K562 (cell line): ENCODE results near the gene MED15. TPM values are rescaled to one million over a fixed set of nuclear protein-coding genes. Genes with fewer than 3 reads are reported as not detected.

ENCODE experiments used
- ATAC-seq: fragments of 200-7000 bp; cut with Tn5 transposase; 3 replicates; pipeline ENCODE4 v1.9.1; 2020; ENCODE audit warnings: moderate library complexity
- BruUV-seq: library from RNA; stranded (reverse); fragments of 400-500 nt; replicated peaks from 2 replicates; lab custom pipeline; 2021; lab: Mats Ljungman, UMichigan
- CTCF ChIA-PET: fragments of 300-600 bp; formaldehyde crosslinking; extraction: SDS; loops from one replicate; lab custom pipeline; 2021; ENCODE audit warnings: low intra/inter-chr PET ratio; lab: Yijun Ruan, JAX
- POLR2A ChIA-PET: fragments of 300-600, 350-650 bp; sonication (Branson Sonifier 250); formaldehyde crosslinking; extraction: SDS; loops from one replicate; lab custom pipeline; 2021; ENCODE audit warnings: antibody characterized with exemption, inconsistent platforms; lab: Yijun Ruan, JAX
- DNase-seq, 4 experiments: peaks; one replicate each; pipeline versions ENCODE4 v3.0.0 to v3.0.0-alpha.2; 2011 to 2018; ENCODE audit warnings: low spot score in 3 of 4, mixed read lengths in 3 of 4; ENCODE audit errors: extremely low read depth in 1 of 4
- FAIRE-seq: peaks from 2 replicates; lab custom pipeline; 2011; peaks lifted over from hg19 to GRCh38; lab: Jason Lieb, UNC
- H2AFZ ChIP-seq: 2 replicates; pipeline ENCODE4 v1.6.0; 2011; ENCODE audit warnings: low read depth, low read length, control low read depth, inconsistent platforms
- H3K27ac ChIP-seq: fragments of 200-600 bp; 3 replicates; pipeline ENCODE4 v1.8.0; 2011; ENCODE audit warnings: low read depth, mild to moderate bottlenecking, control low read depth, inconsistent platforms, low read length, moderate library complexity, mixed read lengths; ENCODE audit errors: extremely low read depth
- H3K27me3 ChIP-seq, 2 experiments: fragments of 300-600 bp in 1 of 2; 2 replicates in 1 of 2; 3 replicates in 1 of 2; pipeline versions ENCODE4 v1.6.0 to v1.8.0; 2011; ENCODE audit warnings: inconsistent platforms in 2 of 2, low read length in 2 of 2, mild to moderate bottlenecking in 1 of 2, mixed read lengths in 1 of 2, moderate library complexity in 1 of 2; ENCODE audit not compliant: control insufficient read depth in 2 of 2, insufficient read depth in 2 of 2
- H3K36me3 ChIP-seq: fragments of 300-600 bp; 3 replicates; pipeline ENCODE4 v1.8.0; 2011; ENCODE audit warnings: mild to moderate bottlenecking, low read length, inconsistent platforms; ENCODE audit not compliant: control insufficient read depth, insufficient read depth
- H3K4me1 ChIP-seq, 2 experiments: fragments of 200-600 bp in 1 of 2; replicated peaks in 1 of 2; 2 replicates in 1 of 2; 3 replicates in 1 of 2; pipeline versions ENCODE4 v1.5.1 to v1.8.0; 2011; ENCODE audit warnings: inconsistent platforms in 2 of 2, low read length in 2 of 2, mild to moderate bottlenecking in 1 of 2, mixed read lengths in 1 of 2, moderate library complexity in 1 of 2; ENCODE audit not compliant: control insufficient read depth in 2 of 2, insufficient read depth in 2 of 2
- H3K4me2 ChIP-seq: 2 replicates; pipeline ENCODE4 v1.6.1; 2011; ENCODE audit warnings: low read length, control low read depth, inconsistent platforms, mixed read lengths; ENCODE audit not compliant: insufficient read depth
- H3K4me3 ChIP-seq: fragments of 200-600 bp; sonication (generic), shearing (Covaris generic); 2 replicates; pipeline ENCODE4 v1.5.1; 2016; ENCODE audit warnings: control low read depth, inconsistent platforms
- H3K79me2 ChIP-seq: fragments of 200-600 bp; 3 replicates; pipeline ENCODE4 v1.8.0; 2011; ENCODE audit warnings: low read length, inconsistent platforms; ENCODE audit not compliant: control insufficient read depth, insufficient read depth
- H3K9ac ChIP-seq, 2 experiments: 2 replicates each; pipeline versions ENCODE4 v1.6.0 to v1.6.1; 2011; ENCODE audit warnings: low read depth in 2 of 2, low read length in 2 of 2, control low read depth in 1 of 2, inconsistent platforms in 1 of 2, mild to moderate bottlenecking in 1 of 2, mixed read lengths in 1 of 2; ENCODE audit not compliant: insufficient read depth in 1 of 2
- H3K9me1 ChIP-seq: one replicate; pipeline ENCODE4 v1.6.0; 2011; ENCODE audit warnings: inconsistent platforms, mild to moderate bottlenecking, low read length, moderate library complexity; ENCODE audit not compliant: control insufficient read depth, insufficient read depth
- H3K9me3 ChIP-seq: replicated peaks from 2 replicates; pipeline ENCODE4 v1.5.1; 2011; ENCODE audit warnings: low read depth, low read length, inconsistent platforms; ENCODE audit not compliant: control insufficient read depth, insufficient read depth
- H4K20me1 ChIP-seq: replicated peaks from 2 replicates; pipeline ENCODE4 v1.6.1; 2011; ENCODE audit warnings: low read length, inconsistent platforms, mixed read lengths; ENCODE audit not compliant: control insufficient read depth, insufficient read depth
- GTF2E2 ChIP-seq: fragments of 200-800 bp; sonication (Bioruptor generic); IDR thresholded peaks from 2 replicates; pipeline ENCODE4 v1.6.1; 2016; ENCODE audit warnings: missing genetic modification characterization, missing compliant biosample characterization
- NFXL1 ChIP-seq: fragments of 450-650 bp; formaldehyde crosslinking; IDR thresholded peaks from 2 replicates; pipeline ENCODE4 v1.4.0; 2021; ENCODE audit warnings: mild to moderate bottlenecking
- SRF ChIP-seq, 2 experiments: fragments of 250-450, 450-650 bp in 1 of 2; sonication (Bioruptor Pico) in 1 of 2; sonication (generic) in 1 of 2; formaldehyde crosslinking; IDR thresholded peaks; 2 replicates each; pipeline versions ENCODE4 v1.5.0 to v1.5.1; 2020 to 2022; ENCODE audit warnings: mild to moderate bottlenecking in 1 of 2, missing genetic modification reagents in 1 of 2
- in situ Hi-C: fragments of 300-500 bp; cut with MboI; formaldehyde crosslinking; loops from 4 replicates; pipeline ENCODE4 v1.15.0; 2018; ENCODE audit warnings: inconsistent platforms, mixed read lengths
- intact Hi-C: fragments of 100-400 bp; cut with micrococcal nuclease; formaldehyde crosslinking; loops from 2 replicates; pipeline ENCODE4 v1.14.2; 2022
- polyA plus RNA-seq, 8 experiments: library from polyadenylated mRNA; depleted of rRNA in 4 of 8; stranded (reverse) in 5 of 8; unstranded in 3 of 8; fragments of >200 nt; fragmentation: Nextera tagmentation in 2 of 8; fragmentation: Illumina TruSeq in 1 of 8; extraction: Ambion mirVana in 2 of 8; extraction: Trizol in 1 of 8; gene quantifications; 2 replicates each; pipeline versions ENCODE4 v1.2.1 to v1.2.3, GENCODE V29; 2011 to 2014; ENCODE audit warnings: inconsistent platforms in 1 of 8, missing spikeins in 1 of 8
- total RNA-seq, 7 experiments: library from RNA; depleted of rRNA in 6 of 7; stranded (reverse); fragments of >200 nt in 6 of 7; fragmentation: Illumina TruSeq in 2 of 7; extraction: Trizol in 2 of 7; gene quantifications; 2 replicates each; pipeline versions ENCODE4 v1.2.1 to v1.2.3, GENCODE V29; 2011 to 2021; ENCODE audit warnings: low replicate concordance in 1 of 7
- TF ChIP-seq, protein P1 (sequence below): fragments of 250-450 bp; sonication (Bioruptor Pico); IDR thresholded peaks from 2 replicates; pipeline ENCODE4 v1.4.0; 2020
- TF ChIP-seq, protein P2 (sequence below): IDR thresholded peaks from 2 replicates; pipeline ENCODE4 v1.6.1; 2016; ENCODE audit warnings: missing genetic modification characterization, missing compliant biosample characterization

The MED15 gene
- total and polyA plus RNA-seq, 9 of the 15 experiments (the other 6 are each of a cell fraction or from before 2014, with no cell fraction given) = 4.0 to 271 (median 60.1) TPM

DNA sequence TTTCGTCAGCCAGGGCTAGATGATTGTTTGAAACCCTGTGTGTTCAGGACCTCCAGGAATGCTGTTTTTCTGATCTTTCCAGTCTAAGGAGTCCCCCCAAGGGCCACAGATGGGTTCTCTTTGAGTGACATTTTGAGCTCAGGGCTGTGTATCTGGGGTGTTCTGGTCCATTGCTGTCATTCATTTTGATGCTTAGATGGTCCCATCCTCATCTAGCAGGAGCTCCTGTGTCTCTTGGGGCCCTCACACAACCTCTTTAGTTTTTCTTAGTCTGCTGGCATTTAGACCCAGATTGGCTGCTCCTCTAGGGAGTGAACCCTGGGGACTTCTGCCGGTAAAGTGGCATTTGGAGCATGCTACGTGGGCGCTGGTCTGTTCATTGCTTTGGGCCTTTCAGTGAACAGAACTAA, 39.1 kb downstream of the MED15 start (continued):
- TF ChIP-seq, protein P1, sequence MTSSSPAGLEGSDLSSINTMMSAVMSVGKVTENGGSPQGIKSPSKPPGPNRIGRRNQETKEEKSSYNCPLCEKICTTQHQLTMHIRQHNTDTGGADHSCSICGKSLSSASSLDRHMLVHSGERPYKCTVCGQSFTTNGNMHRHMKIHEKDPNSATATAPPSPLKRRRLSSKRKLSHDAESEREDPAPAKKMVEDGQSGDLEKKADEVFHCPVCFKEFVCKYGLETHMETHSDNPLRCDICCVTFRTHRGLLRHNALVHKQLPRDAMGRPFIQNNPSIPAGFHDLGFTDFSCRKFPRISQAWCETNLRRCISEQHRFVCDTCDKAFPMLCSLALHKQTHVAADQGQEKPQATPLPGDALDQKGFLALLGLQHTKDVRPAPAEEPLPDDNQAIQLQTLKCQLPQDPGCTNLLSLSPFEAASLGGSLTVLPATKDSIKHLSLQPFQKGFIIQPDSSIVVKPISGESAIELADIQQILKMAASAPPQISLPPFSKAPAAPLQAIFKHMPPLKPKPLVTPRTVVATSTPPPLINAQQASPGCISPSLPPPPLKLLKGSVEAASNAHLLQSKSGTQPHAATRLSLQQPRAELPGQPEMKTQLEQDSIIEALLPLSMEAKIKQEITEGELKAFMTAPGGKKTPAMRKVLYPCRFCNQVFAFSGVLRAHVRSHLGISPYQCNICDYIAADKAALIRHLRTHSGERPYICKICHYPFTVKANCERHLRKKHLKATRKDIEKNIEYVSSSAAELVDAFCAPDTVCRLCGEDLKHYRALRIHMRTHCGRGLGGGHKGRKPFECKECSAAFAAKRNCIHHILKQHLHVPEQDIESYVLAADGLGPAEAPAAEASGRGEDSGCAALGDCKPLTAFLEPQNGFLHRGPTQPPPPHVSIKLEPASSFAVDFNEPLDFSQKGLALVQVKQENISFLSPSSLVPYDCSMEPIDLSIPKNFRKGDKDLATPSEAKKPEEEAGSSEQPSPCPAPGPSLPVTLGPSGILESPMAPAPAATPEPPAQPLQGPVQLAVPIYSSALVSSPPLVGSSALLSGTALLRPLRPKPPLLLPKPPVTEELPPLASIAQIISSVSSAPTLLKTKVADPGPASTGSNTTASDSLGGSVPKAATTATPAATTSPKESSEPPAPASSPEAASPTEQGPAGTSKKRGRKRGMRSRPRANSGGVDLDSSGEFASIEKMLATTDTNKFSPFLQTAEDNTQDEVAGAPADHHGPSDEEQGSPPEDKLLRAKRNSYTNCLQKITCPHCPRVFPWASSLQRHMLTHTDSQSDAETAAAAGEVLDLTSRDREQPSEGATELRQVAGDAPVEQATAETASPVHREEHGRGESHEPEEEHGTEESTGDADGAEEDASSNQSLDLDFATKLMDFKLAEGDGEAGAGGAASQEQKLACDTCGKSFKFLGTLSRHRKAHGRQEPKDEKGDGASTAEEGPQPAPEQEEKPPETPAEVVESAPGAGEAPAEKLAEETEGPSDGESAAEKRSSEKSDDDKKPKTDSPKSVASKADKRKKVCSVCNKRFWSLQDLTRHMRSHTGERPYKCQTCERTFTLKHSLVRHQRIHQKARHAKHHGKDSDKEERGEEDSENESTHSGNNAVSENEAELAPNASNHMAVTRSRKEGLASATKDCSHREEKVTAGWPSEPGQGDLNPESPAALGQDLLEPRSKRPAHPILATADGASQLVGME (CRISPR knock-in tag) = peak; percentile 76; the same call in 1 of the 2 replicates
- peak; percentile 60; the same call in 1 of the 2 replicates for TF ChIP-seq NFXL1 (CRISPR knock-in tag)

DNA sequence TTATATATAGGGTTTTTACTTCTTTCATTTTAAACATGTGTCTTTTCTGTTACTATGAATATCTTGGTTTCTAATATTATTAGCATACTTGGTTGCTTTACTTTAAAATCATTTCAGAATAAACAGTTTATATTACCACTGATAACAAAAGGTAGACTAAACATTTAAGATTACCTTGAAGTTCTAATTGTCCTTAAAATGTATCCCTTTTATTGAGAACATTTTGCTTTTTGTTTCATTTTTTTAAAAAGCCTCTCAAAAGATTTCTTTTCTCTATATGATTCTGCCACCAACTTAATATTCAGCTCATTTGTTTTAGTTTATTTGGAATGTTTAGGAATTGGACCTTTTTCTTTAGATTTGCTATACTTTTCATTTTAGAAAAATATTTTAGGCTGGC, 39.6 kb downstream of the MED15 start:
- H3K4me3 ChIP-seq = no peak overlapping the region
- no peaks in the 10 kb centered on the region for H3K27me3 ChIP-seq
- no peak for ATAC-seq
- H3K36me3 ChIP-seq = peaks cover 70% of the 10 kb centered on the region
- peaks cover 34% of the 10 kb centered on the region in 2 experiments for H3K4me1 ChIP-seq
- in situ Hi-C loops (no loop called here), intact Hi-C loops (no loop called here)
- peak overlapping the region in 1 of 2 experiments; percentile 3; a peak in 1 of 4 replicates for H3K9ac ChIP-seq
- no peaks in the 10 kb centered on the region for H3K9me3 ChIP-seq
- no peak overlapping the region; the same call in 2 of the 3 replicates for H3K27ac ChIP-seq
- peaks cover 51% of the 10 kb centered on the region for H4K20me1 ChIP-seq
- no peak overlapping the region for H3K4me2 ChIP-seq
- no peak for FAIRE-seq
- ChIA-PET POLR2A (interaction anchor here (0.6 to 68.9 kb wide), 7 partner anchors 9 to 491 kb away, joined by 3 to 1693 read pairs (median 9); partner anchors contain the start of gene MED15), CTCF (no interaction called here)
- H2AFZ ChIP-seq = no peak overlapping the region
- no TSS peak for BruUV-seq
- TF ChIP-seq GTF2E2 (tag) (no peak), SRF (CRISPR knock-in tag; IDR thresholded peaks at IDR 0.05) (peak in 1 of 2 experiments; percentile 8; a peak in 1 of 4 replicates)
- TF ChIP-seq, protein P2, sequence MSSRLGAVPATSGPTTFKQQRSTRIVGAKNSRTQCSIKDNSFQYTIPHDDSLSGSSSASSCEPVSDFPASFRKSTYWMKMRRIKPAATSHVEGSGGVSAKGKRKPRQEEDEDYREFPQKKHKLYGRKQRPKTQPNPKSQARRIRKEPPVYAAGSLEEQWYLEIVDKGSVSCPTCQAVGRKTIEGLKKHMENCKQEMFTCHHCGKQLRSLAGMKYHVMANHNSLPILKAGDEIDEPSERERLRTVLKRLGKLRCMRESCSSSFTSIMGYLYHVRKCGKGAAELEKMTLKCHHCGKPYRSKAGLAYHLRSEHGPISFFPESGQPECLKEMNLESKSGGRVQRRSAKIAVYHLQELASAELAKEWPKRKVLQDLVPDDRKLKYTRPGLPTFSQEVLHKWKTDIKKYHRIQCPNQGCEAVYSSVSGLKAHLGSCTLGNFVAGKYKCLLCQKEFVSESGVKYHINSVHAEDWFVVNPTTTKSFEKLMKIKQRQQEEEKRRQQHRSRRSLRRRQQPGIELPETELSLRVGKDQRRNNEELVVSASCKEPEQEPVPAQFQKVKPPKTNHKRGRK (tag) = peak; percentile 91
- peaks cover 71% of the 10 kb centered on the region for H3K79me2 ChIP-seq
- H3K9me1 ChIP-seq = peaks cover 22% of the 10 kb centered on the region
- no peak for DNase-seq
